ENCODE measurements around the gene TMEM120A.

TMEM120A gene

DNA sequence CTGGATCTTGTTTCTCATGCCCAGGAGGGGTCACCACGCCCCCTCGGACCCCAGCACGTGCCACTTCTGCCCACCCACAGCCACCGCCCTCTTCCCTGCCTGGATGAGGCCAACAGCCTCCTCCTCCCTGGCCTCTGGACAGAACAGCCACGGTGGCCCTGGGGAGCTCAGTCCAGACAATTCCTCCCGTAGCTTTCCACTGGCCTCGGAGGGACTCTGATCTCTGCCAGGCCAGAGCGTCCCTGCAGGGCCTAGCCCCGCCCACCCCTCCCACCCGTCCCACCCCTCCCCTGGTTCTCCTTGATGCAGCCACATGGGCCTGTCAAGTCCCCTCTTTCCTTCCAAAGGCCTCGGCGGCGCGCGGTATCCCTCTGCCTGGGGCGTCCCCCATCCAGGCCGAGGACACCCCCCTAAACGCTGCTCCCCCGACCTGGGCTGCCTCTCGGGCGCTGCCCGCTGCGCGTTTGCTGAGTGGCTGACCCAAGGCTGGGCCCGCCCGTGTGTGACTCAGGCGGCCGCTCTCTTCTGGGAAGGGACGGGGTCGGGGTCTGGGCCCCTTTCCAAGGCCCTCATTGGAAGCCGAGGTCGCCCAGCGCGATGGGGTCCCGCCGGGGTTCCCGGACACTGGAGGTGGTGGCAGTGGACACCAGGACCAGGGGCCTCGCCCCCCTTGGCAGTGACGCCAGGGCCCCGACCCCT, 557 bp downstream of the TMEM120A start:
- no peak for DNase-seq

DNA sequence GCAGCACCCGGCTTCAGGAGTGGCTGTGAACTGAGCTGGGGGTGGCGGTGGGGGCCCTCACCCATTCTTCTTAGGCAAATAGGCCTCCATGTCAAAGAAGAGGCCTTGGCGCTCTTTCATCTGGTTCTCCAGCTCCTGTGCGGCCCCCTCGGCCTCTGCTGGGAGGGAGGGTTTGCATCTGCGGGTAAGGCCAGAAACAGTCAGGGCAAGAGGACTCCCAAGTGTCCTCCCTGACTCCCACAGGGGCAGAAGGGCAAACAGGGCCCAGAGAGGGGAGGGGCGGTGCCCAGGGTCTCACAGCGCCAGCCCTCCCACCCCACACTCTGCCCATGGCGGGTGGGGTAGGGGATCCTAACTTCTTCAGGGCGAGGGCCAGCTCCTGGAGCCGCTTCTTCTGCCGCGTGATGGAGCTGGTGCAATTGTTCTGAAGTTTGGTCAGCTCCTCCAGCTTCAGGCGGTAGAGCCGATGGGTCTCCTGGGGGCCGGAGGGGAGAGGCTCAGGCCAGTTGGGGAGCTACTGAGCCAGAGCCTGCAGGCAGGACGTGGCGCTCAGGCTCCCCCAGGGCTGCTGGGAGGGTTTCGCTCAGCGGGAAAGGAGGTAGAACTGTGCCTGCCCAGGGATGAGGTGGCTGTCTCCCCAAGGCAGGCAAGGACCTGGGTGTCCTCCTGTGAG, 2.2 kb downstream of the TMEM120A start:
- DNase-seq: no peak

DNA sequence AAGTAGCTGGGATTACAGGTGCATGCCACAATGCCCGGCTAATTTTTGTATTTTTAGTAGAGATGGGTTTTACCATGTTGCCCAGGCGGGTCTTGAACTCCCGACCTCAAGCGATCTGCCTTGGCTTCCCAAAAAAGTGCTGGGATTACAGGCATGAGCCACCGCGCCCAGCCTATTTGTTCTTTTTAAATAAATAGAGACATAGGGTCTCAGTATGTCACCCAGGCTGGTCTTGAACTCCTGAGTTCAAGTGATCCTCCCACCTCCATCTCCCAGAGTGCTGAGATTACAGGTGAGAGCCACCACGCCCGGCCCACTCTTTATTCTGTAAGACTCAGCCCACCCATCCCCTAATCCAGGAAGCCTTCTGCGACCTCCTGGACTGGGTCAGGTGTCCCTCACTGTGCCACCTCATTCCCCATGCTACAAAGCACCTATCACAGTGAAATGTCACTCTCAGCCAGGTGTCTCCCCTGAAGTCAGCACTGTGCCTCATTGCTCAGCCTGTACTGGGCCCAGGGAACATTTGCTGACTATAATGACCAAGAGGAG, 2.8 kb downstream of the TMEM120A start:
- no peak for DNase-seq

DNA sequence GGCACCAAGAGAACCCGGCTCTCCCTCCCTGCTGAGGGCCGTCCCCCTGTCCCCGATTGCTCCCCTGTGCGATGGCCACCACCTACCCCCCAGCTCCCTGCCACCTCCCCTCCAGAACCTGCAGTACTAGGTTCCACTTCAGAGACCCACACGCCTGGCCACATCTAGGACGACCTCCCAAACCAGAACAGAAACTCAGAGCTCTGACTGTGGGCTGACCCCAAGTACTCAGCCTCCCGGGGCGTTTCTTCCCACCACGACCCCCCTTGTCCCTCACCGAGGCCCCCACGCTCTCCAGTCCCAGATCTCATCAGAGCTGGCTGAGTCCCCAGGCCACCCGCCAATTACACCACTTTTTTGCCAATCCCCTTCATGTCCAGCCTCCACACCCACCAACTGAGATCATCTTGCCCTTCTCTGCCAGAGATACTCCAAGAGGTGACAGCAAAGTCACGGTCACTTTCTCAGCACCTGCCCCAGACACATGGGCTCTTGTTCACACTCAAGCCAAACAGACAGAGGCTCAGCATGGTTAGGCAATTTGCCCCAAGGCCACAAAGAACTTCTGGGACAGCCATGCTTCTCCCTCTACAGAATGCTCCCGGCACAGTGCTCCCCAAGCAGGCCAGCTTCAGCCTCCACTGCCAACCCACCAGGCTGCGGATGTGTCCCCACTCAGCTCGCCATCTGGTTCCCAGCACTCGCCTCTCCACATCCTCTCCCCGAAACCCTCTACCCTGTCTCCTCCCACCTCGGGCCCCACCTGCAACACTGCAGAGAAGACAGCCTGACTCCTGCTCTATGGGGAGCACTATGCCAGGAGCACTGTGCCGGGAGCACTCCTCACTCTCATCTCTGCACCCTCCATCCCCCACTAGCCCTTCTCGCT, 4.7 kb downstream of the TMEM120A start:
- DNase-seq: no peak

DNA sequence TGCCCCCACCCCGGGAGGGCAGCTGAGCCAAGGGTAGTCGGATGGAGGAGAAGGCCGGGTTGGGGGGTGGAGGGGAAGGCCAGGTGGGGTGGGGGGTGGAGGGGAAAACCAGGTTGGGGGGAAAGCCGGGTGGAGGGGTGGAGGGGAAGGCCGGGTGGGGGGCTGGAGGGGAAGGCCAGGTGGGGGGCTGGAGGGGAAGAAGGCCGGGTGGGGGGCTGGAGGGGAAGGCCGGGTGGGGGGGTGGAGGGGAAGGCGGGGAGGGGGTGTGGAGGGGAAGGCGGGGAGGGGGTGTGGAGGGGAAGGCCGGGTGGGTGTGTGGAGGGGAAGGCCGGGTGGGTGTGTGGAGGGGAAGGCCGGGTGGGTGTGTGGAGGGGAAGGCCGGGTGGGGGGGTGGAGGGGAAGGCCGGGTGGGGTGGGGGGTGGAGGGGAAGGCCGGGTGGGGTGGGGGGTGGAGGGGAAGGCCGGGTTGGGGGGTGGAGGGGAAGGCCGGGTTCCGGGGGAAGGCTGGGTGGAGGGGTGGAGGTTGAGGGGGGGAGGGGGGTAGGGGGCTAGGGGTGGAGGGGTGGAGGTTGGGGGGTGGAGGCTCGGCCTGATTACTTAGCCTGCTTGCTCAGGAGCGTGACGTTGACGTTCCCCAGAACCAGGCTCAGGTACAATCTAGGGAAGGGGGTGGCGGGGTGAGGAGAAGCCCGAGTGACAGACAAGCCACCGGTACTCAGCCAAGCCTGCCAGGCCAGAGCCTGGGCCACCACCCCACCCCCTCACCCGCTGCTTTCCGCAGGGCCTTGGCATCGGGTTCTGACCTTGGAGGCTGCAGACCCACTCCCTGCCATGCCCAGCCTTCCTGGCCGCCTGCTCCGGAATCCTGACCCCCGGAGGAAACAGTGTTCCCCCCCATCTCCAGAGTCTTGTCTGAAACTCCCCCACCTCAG, 5.6 kb downstream of the TMEM120A start:
- no peak for DNase-seq

DNA sequence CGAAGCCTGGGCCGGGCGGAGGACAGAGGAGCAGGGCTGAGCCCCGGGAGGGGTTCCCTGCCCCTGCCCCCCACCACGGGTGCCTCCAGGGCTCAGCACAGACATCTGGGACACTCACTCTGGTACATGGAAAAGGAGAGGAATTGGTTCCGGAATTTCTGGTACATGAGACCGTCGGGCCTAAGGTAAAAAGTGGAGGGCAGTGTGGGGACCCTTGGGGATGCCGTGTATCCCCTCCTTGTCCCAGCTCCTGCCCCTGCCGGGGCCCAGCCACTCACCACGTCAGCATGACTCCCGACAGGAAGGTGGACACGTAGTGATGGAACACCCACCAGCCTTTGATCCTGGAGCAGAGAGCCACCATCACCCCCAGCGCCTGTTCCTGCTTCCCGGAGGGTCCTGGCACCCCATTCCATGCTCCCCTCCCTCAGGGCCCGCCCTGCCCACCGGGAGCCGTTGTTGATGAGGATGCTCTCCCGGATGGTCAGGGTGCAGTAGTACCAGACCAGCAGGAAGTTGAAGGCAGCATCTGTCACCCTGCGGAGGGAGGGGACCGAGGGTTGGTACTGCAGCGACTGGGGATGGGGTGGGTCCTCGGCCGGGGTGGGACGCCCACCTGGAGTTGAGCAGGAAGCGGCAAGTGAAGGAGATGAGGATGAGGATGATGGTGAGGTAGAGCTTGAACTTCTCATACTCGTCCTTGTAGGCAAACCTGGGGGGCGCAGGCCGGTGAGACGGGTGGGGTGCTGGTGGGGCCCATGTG, 6.4 kb downstream of the TMEM120A start:
- DNase-seq: no peak

DNA sequence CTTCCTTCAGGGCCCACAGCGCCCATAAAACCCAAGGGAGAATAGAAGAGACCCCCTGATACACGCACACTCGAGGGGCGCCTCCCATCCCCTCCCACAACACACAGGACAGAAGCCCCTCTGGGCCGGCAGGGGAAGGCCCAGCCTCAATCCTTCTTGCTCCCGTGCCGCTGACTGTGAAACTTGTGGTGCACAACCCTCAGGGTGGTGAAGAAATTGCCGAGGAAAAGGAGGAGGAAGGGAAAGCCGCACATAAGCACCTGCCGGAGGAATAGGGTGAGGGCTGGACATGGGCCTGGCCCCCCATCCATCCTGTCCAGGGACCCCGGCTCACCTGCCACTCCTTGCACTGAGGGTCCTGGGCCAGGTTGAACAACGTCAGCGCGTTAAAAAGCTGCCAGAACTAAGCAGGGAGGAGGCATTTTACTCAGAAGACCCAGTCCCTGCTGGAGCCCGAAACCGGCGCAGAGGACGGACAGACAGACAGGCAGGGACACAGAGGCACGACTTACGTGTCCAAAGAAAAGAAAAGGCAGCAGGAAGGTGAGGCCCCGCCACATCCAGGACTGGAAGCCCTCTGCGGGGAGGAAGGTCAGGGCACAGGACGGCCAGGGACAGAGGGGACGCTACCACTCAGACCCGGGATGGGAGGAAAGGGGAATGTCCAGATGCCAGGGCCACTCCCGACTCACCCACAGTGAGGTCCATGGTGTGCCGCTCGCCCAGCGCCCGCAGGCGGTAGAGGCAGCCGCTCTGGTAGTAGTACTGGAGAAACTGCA, 7.2 kb downstream of the TMEM120A start:
- DNase-seq: no peak

DNA sequence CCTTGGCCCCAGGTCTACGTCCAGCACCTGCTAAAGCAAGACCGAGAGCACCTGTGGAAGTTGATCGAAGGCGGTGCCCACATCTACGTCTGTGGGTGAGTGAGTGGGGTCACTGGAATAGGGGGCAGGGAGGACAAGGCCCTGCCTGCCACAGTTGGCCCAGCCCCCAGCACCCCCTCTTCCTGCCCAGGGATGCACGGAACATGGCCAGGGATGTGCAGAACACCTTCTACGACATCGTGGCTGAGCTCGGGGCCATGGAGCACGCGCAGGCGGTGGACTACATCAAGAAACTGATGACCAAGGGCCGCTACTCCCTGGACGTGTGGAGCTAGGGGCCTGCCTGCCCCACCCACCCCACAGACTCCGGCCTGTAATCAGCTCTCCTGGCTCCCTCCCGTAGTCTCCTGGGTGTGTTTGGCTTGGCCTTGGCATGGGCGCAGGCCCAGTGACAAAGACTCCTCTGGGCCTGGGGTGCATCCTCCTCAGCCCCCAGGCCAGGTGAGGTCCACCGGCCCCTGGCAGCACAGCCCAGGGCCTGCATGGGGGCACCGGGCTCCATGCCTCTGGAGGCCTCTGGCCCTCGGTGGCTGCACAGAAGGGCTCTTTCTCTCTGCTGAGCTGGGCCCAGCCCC, 8.1 kb downstream of the TMEM120A start:
- DNase-seq: no peak

DNA sequence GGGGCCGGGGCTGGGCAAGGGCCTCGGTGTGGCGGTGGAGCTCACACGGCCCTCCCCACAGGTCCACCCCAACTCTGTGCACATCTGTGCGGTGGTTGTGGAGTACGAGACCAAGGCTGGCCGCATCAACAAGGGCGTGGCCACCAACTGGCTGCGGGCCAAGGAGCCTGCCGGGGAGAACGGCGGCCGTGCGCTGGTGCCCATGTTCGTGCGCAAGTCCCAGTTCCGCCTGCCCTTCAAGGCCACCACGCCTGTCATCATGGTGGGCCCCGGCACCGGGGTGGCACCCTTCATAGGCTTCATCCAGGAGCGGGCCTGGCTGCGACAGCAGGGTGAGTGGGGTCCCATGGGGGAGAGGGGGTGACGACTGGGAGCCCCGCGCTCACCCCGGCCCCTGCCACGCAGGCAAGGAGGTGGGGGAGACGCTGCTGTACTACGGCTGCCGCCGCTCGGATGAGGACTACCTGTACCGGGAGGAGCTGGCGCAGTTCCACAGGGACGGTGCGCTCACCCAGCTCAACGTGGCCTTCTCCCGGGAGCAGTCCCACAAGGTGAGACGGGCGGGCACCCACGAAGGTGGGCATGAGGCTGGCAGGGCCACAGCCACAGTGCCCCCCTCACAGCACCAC, 8.8 kb downstream of the TMEM120A start:
- DNase-seq: no peak

DNA sequence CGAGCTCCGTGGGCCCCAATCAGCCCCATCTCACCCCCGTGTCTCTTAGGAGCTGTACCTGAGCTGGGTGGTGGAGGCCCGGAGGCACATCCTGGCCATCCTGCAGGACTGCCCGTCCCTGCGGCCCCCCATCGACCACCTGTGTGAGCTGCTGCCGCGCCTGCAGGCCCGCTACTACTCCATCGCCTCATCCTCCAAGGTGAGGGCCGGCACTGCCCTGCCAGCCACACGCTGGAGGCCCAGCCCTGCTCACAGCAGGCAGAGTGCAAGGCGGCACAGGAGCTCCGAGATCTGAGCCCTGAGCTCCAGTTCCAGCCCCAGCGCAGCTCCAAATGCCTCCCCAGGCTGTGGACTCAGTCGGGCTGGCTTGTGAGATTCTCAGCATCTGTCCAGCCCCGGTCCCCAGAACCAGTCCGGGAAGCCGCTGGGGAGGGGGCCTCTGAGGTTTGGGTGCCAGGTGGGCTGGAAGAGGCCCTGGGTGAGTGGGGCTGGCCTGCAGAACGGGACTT, 9.3 kb downstream of the TMEM120A start:
- DNase-seq: no peak

DNA sequence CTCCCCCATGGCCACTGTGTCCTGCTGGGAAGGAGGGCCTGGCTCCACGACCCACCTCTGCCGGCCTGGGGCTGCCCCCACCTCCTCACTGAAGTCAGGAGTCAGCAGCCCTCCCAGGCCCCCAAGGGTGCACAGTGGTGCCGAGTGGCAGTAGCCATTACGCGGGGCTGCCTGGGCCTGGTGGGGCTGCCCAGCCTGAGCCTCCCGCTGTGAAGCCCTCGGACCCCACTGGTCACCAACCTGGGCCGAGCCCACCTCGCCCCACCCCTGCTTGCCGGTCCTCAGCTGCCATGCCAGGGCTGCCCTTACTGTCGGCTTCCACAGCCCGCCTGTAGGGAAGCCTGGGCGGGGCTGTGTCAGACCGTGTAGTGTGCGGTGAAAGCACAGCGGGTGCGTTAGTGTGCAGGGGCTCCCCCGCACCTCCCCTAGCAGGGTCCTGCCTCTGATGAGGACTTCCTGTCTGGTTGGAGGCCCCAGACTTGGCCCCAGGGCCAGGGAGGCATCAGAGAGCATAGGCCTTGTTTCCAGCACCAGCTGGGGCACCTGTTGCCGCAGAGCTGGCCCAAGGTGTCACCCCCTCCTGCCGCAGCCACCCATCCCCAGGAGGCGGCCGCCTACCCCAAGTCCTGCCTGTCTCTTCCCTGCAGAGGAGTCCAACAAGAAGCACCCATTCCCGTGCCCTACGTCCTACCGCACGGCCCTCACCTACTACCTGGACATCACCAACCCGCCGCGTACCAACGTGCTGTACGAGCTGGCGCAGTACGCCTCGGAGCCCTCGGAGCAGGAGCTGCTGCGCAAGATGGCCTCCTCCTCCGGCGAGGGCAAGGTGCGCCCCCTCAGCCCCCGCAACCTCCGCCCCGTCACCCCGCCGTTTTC, 10.0 kb downstream of the TMEM120A start:
- no peak for DNase-seq

DNA sequence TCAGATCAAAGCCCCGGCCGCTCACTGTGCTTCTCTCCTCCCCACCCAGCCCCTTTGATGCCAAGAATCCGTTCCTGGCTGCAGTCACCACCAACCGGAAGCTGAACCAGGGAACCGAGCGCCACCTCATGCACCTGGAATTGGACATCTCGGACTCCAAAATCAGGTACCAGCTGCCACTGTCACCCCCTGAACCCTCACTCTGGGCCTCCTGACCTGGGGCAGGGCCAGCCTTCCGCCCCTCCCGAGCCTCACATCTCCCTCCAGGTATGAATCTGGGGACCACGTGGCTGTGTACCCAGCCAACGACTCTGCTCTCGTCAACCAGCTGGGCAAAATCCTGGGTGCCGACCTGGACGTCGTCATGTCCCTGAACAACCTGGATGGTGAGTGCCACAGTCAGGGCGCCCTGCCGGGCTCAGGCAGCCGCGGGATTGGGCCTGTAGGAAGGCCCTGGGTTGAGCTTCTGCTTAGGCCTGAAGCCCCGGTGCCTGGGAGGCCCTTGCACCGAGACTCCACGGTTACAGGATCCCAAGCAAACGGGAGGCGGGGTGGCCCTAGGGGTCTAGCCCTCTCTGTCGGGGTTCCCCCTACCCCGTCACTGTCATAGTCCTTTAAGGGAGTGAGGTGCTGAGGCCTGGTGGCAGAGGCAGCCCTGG, 10.8 kb downstream of the TMEM120A start:
- DNase-seq: no peak

DNA sequence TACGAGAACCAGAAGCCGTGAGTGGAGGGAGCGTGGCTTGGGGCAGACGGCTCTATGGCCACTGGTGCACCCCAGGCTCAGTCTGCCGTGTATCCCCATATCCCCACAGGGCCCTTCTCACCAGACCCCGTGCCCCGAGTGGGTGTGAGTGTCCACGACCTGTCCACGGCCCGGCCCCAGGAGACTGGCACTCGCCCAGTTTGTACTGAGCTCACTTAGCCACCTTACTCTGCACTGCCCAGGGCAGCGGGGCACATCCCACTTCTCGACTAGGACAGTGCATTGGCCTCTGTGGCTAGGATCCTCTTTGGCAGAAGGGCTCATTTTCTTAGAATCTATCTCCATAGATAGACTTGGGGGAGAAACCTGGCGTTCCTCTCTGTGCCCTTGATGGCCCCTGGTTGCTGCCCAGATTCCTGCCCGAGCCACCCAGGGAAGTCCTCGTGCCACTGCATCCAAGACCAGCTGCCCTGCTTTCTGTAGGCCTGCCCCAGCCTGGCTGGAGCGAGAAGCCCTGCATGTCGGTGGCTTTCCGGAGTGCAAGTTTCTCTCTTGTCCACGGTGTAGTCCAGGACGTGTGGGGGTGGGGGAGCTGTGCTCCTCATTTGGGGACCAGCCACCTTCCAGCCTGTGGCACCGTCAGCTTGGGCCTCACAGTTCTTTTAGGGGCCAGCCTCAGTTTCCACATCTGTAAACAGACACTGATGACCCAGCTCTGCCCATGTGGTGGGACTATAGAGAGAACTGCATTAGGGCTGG, 11.9 kb downstream of the TMEM120A start:
- DNase-seq: no peak

DNA sequence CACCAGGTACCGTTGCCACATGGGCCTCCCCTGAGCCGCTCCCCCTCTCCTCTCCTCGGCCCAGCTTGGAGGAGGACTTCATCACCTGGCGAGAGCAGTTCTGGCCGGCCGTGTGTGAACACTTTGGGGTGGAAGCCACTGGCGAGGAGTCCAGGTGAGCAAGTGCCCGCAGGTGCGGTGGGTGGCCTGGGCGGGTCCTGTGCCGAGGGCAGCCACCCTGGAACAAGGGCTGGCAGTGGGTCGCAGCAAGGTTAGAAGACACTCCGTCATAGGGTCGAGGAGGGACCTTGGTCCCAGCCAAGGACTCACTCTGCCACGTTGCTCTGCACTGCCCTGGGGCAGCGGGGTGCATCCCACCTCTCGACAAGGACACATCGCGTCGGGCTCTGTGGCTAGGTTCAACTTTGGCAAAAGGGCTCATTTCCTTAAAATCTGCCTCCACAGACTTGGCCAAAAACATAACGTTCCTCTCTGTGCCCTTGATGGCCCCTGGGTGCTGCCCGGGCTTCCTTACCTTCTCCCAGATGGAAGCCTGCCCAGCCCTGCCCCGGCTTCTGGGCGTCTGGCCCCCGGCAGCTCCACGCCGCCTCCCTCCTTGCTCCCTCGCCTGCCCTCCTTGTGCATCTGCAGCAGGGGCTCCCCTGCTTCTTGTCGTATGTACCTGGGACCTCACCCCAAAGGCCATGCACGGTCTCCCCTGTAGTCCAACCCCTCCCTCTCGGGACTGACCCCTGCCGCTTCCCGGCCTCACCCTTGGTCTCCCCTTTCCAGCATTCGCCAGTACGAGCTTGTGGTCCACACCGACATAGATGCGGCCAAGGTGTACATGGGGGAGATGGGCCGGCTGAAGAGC, 12.7 kb downstream of the TMEM120A start:
- DNase-seq: no peak

DNA sequence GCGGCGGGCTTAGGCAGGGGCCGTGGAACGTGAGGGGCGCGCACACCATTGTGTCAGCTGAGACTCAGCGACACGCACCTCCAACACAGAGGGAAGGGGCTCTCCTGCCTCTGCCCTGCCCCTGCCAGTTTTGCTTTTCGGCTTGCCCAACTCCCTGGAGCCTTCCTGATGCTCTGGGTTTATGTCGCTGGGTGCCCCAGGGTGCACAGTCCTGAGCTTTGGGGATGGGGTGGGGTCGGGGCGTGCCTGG, 13.3 kb downstream of the TMEM120A start:
- no peak for DNase-seq

DNA sequence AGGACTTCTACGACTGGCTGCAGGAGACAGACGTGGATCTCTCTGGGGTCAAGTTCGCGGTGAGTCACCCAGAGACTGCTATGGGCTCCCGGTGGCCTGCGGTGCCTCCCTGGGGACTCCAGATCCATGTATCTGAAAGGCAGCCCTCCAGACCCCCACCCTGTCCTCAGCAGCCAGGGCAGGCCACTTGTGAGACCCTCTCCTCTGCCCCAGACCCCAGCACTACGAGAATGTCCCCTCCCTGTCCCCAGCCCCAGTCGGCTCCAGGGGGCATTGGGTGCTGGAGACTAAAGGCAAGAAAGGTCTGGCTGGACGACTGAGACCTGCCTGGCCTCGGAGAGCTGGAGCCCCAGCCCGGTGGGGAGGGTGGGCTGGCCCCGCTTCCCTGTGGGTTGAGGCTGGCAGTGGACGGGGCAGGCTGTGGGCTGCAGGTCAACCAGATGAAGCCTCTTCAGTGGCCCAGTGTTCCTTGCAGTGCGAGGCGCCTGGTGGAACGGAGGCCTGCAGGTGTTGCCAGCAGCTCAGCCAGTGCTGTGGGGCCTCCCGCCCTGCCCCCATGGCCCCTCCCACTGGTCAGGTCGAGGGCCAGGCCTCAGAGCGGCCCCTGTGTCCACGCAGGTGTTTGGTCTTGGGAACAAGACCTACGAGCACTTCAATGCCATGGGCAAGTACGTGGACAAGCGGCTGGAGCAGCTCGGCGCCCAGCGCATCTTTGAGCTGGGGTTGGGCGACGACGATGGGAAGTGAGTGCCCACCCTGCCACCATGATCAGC, 13.8 kb downstream of the TMEM120A start:
- no peak for DNase-seq
